ENCODE results near the gene PODXL2. TPM values are rescaled to one million over a fixed set of nuclear protein-coding genes. Genes with fewer than 3 reads are reported as not detected.

PODXL2 gene
- total RNA-seq, 1 donor from 2014 or later: 3.3 TPM

DNA sequence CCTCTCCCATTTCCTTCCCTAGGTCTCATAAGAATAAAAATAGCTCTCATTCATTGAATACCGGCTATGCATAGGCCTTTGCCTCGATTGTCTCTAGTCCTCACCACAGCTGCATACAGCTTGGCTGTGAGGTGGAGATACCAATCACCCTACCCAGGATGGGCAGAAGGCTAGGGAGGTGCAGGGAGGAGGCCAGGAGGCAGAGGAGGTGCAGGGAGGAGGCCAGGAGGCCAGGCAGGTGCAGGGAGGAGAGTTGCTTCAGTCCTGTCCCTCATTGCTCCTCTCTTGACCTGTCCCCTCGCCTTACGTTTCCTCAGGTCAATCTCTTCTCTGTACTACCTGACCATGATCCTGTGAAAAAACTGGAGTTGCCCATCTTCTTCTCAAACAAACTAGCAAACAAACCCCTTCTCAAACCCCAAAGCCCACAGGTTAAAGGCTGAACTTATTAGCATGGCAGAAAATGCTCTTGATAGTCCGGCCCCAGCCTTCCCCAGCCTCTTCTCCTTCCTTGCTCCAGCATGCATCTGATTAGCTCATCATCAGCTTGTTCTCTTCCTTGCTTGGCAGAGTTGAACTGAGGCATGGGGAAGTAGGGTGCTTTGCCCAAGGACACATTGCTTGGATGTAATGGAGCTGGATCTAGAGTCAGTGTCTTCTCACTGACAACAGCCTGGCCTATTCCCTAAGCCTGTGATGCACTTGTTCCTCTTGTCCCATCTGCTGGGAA is 15.8 kb downstream of the PODXL2 start:
- TF ChIP-seq, protein P1, sequence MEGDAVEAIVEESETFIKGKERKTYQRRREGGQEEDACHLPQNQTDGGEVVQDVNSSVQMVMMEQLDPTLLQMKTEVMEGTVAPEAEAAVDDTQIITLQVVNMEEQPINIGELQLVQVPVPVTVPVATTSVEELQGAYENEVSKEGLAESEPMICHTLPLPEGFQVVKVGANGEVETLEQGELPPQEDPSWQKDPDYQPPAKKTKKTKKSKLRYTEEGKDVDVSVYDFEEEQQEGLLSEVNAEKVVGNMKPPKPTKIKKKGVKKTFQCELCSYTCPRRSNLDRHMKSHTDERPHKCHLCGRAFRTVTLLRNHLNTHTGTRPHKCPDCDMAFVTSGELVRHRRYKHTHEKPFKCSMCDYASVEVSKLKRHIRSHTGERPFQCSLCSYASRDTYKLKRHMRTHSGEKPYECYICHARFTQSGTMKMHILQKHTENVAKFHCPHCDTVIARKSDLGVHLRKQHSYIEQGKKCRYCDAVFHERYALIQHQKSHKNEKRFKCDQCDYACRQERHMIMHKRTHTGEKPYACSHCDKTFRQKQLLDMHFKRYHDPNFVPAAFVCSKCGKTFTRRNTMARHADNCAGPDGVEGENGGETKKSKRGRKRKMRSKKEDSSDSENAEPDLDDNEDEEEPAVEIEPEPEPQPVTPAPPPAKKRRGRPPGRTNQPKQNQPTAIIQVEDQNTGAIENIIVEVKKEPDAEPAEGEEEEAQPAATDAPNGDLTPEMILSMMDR (IDR thresholded peaks at IDR 0.05): no peak
- no peak for ATAC-seq (ENCODE audit: low read depth)
- ChIA-PET CTCF (no interaction called here), POLR2A (interaction anchor here (0.9 kb wide), 1 partner anchor 54 kb away, joined by 3 read pairs; the partner anchor contains the start of gene TPRA1)
- no peak overlapping the region for H3K4me3 Mint-ChIP-seq
- no peaks in the 10 kb centered on the region for H3K36me3 Mint-ChIP-seq (ENCODE audit: low read depth)
- DNase-seq: no peak
- H3K9me3 Mint-ChIP-seq: no peaks in the 10 kb centered on the region
- intact Hi-C loops (cut with micrococcal nuclease): no loop called here
- no peaks in the 10 kb centered on the region for H3K4me1 Mint-ChIP-seq
- no peak overlapping the region for H3K27ac Mint-ChIP-seq
- H3K27me3 Mint-ChIP-seq: no peaks in the 10 kb centered on the region

DNA sequence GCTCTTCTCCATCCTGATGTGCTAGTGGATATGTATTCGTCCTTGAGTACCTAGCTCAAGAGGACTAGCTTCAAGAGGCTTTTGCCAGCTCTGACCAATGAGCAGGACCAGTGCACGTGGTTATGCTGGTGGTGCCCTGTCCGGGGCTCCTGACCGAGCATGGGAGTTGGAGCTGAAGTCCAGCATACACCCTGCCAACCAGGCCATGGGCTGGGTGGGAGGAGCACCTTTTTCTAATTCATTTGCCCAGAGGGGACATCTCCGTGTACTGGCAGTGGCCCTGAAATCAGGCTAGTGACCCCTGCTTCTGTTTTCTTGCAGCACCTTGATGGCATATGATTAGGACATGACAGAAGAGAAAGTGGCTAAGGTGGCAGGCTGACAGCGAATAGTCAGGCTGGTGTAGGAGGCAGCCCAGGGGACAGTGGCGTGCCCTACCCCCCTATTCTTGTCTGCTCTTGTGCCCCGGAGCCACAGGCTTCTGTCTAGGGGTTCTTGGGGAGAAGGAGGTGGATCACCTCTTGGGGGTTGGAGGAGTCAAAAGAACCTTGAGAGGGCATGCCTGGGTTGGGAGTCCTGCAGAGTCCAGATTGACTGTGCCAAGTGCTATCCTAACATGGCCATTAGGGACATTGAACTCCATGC is 16.5 kb downstream of the PODXL2 start:
- no peak for ATAC-seq (ENCODE audit: low read depth)
- intact Hi-C loops (cut with micrococcal nuclease): no loop called here
- Mint-ChIP-seq H3K9me3 (no peaks in the 10 kb centered on the region), H3K36me3 (ENCODE audit: low read depth) (no peaks in the 10 kb centered on the region), H3K27me3 (no peaks in the 10 kb centered on the region), H3K4me1 (no peaks in the 10 kb centered on the region), H3K4me3 (no peak overlapping the region), H3K27ac (no peak overlapping the region)
- POLR2A ChIA-PET: interaction anchor here (0.9 kb wide), 1 partner anchor 55 kb away, joined by 3 read pairs; the partner anchor contains the start of gene TPRA1
- DNase-seq: no peak
- TF ChIP-seq, protein P1 (IDR thresholded peaks at IDR 0.05): no peak
- CTCF ChIA-PET: no interaction called here

DNA sequence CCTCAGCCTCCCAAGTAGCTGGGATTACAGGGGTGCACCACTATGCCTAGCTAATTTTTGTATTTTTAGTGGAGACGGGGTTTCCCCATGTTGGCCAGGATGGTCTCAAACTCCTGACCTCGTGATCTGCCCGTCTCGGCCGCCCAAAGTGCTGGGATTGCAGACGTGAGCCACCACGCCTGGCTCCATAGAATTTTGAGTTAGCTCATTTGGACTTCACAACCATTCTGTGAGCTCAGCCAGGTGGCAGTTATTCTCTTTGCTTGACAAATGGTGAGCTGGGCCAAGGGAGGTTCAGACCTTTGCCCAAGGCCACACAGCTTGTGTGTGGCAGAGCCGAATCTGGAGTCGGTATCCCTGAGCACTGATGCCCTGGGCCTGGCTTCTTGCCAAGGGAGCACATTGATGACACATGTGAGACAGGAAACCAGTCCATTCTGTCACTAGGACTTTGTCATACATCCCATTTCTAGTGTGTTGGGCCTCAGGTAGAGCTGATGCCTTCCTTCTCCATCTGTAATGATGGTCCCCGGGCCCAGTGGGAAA is 17.6 kb downstream of the PODXL2 start:
- Mint-ChIP-seq H3K4me1 (no peaks in the 10 kb centered on the region), H3K9me3 (no peaks in the 10 kb centered on the region), H3K4me3 (no peak overlapping the region), H3K27ac (no peak overlapping the region), H3K27me3 (no peaks in the 10 kb centered on the region), H3K36me3 (ENCODE audit: low read depth) (no peaks in the 10 kb centered on the region)
- DNase-seq: no peak
- ChIA-PET POLR2A (no interaction called here), CTCF (interaction anchor here (1.4 to 2.6 kb wide), 2 partner anchors 71 to 185 kb away, joined by 4 to 11 read pairs; no protein-coding TSS in a partner anchor)
- intact Hi-C loops (cut with micrococcal nuclease): no loop called here
- ATAC-seq (ENCODE audit: low read depth): no peak
- TF ChIP-seq, protein P1 (IDR thresholded peaks at IDR 0.05): no peak

DNA sequence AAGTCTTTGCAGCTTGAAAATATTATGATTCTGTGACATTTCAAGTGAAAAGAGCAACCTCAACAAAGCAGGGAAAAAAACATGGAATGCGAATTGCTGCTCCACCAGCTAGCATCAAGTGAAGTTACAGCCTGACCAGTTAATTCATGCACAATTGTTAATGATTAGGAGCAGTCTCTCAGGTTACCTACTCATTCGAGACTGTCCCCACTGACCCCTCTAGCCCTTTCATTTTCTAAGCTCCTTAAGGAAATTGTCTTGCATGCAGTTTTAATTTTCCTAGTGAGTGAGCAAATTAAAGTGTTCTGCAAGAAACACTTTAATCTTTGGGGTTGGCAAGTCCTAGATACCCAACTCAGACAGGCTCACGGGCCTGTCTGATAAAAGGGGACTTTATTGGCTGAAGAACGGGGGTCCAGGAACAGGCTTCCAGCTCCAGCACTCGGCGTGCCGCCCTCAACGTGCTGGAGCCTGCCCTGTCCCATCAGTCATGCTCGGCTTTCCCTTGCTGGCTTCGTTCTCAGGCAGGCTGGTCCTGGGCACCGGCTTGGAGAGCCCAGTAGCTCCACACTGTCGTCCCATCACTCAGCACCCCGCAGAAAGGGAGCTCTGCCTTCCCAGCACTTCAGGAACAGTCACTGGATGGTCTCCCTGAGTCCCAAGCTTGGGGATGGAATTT is 18.3 kb downstream of the PODXL2 start:
- no peaks in the 10 kb centered on the region for H3K27me3 Mint-ChIP-seq
- TF ChIP-seq, protein P1 (IDR thresholded peaks at IDR 0.05): no peak
- ChIA-PET CTCF (interaction anchor here (1.4 to 6.1 kb wide), 3 partner anchors 72 to 324 kb away, joined by 4 to 46 read pairs (median 11); no protein-coding TSS in a partner anchor), POLR2A (no interaction called here)
- H3K27ac Mint-ChIP-seq: no peak overlapping the region
- no peaks in the 10 kb centered on the region for H3K4me1 Mint-ChIP-seq
- intact Hi-C loops (cut with micrococcal nuclease): no loop called here
- no peaks in the 10 kb centered on the region for H3K9me3 Mint-ChIP-seq
- no peak overlapping the region for H3K4me3 Mint-ChIP-seq
- DNase-seq (no peak), ATAC-seq (ENCODE audit: low read depth) (no peak)
- no peaks in the 10 kb centered on the region for H3K36me3 Mint-ChIP-seq (ENCODE audit: low read depth)

DNA sequence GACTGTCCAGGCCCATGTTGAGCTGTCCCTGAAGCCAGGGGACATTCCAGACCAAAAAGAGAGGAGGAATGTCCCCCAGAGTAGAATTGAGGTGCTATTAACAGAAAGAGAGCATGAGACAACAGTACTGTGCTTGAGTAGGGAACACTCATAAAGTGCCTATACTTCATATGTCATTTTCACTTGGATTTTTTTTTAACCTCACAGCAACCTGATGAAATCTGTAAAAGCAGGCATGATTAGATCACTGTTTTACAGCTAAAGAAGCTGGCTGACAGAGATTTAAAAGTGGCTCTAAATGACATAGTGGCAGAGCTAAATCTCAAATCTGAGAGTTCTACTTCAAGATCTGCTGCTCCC is 18.8 kb downstream of the PODXL2 start:
- no peaks in the 10 kb centered on the region for H3K27me3 Mint-ChIP-seq
- no peaks in the 10 kb centered on the region for H3K36me3 Mint-ChIP-seq (ENCODE audit: low read depth)
- H3K4me1 Mint-ChIP-seq: no peaks in the 10 kb centered on the region
- no peak overlapping the region for H3K27ac Mint-ChIP-seq
- CTCF ChIA-PET: interaction anchor here (1.4 to 6.1 kb wide), 3 partner anchors 72 to 323 kb away, joined by 4 to 46 read pairs (median 11); no protein-coding TSS in a partner anchor
- no peaks in the 10 kb centered on the region for H3K9me3 Mint-ChIP-seq
- no peak for DNase-seq
- POLR2A ChIA-PET: no interaction called here
- intact Hi-C loops (cut with micrococcal nuclease): no loop called here
- ATAC-seq (ENCODE audit: low read depth): no peak
- TF ChIP-seq, protein P1 (IDR thresholded peaks at IDR 0.05): no peak
- no peak overlapping the region for H3K4me3 Mint-ChIP-seq
